IMR-90 (cell line): ENCODE measurements around the gene SPATA33.

Source experiments
- CEBPB ChIP-seq: IDR thresholded peaks from 2 replicates; pipeline ENCODE4 v1.6.1; 2012; ENCODE audit warnings: low read depth, low read length, improper control_type of control experiment
- CHD1 ChIP-seq: IDR thresholded peaks from 2 replicates; pipeline ENCODE4 v1.6.1; 2012; ENCODE audit warnings: low read depth, low read length, improper control_type of control experiment
- FOS ChIP-seq: fragments of 150-350 bp; IDR thresholded peaks from 2 replicates; pipeline ENCODE4 v1.6.1; 2016; ENCODE audit warnings: low read depth, low read length
- MAZ ChIP-seq: IDR thresholded peaks from 2 replicates; pipeline ENCODE4 v1.6.1; 2012; ENCODE audit warnings: low read depth, mild to moderate bottlenecking, low read length, improper control_type of control experiment, moderate library complexity, borderline replicate concordance
- POLR2A ChIP-seq: IDR thresholded peaks from 2 replicates; pipeline ENCODE4 v1.6.1; 2012; ENCODE audit warnings: mild to moderate bottlenecking, low read depth, low read length
- RAD21 ChIP-seq: IDR thresholded peaks from 2 replicates; pipeline ENCODE4 v1.6.1; 2012; ENCODE audit warnings: low read length, improper control_type of control experiment
- RFX5 ChIP-seq: IDR thresholded peaks from 2 replicates; pipeline ENCODE4 v1.8.0; 2012; ENCODE audit warnings: low read depth, mild to moderate bottlenecking, low read length, moderate library complexity
- SMC3 ChIP-seq: fragments of 150-350 bp; IDR thresholded peaks from 2 replicates; pipeline ENCODE4 v1.6.1; 2016; ENCODE audit warnings: low read depth, mild to moderate bottlenecking, antibody characterized with exemption, low read length, moderate library complexity
- TF ChIP-seq, protein P1 (sequence below): conservative IDR thresholded peaks from 2 replicates; pipeline ENCODE4 v1.5.1; 2012; ENCODE audit warnings: mild to moderate bottlenecking, low read depth, low read length, improper control_type of control experiment
- TF ChIP-seq, protein P2 (sequence below): fragments of 150-350 bp; IDR thresholded peaks from 2 replicates; pipeline ENCODE4 v1.6.1; 2017; ENCODE audit warnings: mild to moderate bottlenecking, antibody characterized with exemption, low read length, low read depth
- TF ChIP-seq, protein P3 (sequence below): fragments of 150-350 bp; IDR thresholded peaks from 2 replicates; pipeline ENCODE4 v1.6.1; 2016; ENCODE audit warnings: low read depth, mild to moderate bottlenecking, low read length, moderate library complexity, borderline replicate concordance

GRCh38 chr16:89610108-89610453 lies 47.6 kb upstream of the SPATA33 start:
- no peak for TF ChIP-seq FOS
- TF ChIP-seq, protein P1, sequence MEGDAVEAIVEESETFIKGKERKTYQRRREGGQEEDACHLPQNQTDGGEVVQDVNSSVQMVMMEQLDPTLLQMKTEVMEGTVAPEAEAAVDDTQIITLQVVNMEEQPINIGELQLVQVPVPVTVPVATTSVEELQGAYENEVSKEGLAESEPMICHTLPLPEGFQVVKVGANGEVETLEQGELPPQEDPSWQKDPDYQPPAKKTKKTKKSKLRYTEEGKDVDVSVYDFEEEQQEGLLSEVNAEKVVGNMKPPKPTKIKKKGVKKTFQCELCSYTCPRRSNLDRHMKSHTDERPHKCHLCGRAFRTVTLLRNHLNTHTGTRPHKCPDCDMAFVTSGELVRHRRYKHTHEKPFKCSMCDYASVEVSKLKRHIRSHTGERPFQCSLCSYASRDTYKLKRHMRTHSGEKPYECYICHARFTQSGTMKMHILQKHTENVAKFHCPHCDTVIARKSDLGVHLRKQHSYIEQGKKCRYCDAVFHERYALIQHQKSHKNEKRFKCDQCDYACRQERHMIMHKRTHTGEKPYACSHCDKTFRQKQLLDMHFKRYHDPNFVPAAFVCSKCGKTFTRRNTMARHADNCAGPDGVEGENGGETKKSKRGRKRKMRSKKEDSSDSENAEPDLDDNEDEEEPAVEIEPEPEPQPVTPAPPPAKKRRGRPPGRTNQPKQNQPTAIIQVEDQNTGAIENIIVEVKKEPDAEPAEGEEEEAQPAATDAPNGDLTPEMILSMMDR: no peak
- TF ChIP-seq RFX5: no peak
- TF ChIP-seq CEBPB: no peak
- TF ChIP-seq POLR2A: no peak
- TF ChIP-seq SMC3: no peak
- TF ChIP-seq, protein P2, sequence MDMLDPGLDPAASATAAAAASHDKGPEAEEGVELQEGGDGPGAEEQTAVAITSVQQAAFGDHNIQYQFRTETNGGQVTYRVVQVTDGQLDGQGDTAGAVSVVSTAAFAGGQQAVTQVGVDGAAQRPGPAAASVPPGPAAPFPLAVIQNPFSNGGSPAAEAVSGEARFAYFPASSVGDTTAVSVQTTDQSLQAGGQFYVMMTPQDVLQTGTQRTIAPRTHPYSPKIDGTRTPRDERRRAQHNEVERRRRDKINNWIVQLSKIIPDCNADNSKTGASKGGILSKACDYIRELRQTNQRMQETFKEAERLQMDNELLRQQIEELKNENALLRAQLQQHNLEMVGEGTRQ: no peak
- no peak for TF ChIP-seq RAD21
- TF ChIP-seq, protein P3, sequence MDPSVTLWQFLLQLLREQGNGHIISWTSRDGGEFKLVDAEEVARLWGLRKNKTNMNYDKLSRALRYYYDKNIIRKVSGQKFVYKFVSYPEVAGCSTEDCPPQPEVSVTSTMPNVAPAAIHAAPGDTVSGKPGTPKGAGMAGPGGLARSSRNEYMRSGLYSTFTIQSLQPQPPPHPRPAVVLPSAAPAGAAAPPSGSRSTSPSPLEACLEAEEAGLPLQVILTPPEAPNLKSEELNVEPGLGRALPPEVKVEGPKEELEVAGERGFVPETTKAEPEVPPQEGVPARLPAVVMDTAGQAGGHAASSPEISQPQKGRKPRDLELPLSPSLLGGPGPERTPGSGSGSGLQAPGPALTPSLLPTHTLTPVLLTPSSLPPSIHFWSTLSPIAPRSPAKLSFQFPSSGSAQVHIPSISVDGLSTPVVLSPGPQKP: no peak
- TF ChIP-seq CHD1: no peak
- TF ChIP-seq MAZ: no peak
